Testis (tissue), 2 donors: ENCODE measurements around the gene CPXM2.

Experiments used
- POLR2A ChIP-seq: fragments of 450-650 bp; IDR thresholded peaks from one replicate; pipeline ENCODE4 v1.6.1; 2017; ENCODE audit warnings: antibody characterized with exemption, mild to moderate bottlenecking, moderate library complexity
- TF ChIP-seq, protein P1 (sequence below), 3 experiments: fragments of 450-650 bp in 2 of 3; fragments of 200-600 bp in 1 of 3; sonication (generic) in 1 of 3; IDR thresholded peaks; one replicate each; pipeline ENCODE4 v1.5.1; 2016 to 2019; ENCODE audit warnings: antibody characterized with exemption in 3 of 3, mild to moderate bottlenecking in 2 of 3, moderate library complexity in 1 of 3

DNA sequence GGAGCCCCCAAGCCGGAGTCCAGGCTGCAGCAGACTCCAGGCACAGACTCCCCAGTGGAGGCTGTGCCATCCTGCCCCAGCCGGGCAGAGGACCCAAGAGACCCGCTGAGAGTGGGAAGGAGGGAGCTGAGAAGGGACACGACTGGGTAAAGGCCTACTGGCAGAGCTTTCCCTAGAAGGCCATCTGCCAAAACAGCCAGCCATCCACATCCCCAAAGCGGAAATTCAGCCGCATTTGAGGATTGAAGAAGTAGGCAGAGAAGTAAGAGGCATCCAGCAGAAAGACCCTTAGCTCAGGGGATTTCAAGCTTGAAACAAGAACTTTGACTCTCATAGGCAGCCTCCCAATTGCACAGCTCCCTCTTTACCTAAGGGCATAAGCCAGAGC is 857 bp downstream of the CPXM2 start:
- TF ChIP-seq, protein P1, sequence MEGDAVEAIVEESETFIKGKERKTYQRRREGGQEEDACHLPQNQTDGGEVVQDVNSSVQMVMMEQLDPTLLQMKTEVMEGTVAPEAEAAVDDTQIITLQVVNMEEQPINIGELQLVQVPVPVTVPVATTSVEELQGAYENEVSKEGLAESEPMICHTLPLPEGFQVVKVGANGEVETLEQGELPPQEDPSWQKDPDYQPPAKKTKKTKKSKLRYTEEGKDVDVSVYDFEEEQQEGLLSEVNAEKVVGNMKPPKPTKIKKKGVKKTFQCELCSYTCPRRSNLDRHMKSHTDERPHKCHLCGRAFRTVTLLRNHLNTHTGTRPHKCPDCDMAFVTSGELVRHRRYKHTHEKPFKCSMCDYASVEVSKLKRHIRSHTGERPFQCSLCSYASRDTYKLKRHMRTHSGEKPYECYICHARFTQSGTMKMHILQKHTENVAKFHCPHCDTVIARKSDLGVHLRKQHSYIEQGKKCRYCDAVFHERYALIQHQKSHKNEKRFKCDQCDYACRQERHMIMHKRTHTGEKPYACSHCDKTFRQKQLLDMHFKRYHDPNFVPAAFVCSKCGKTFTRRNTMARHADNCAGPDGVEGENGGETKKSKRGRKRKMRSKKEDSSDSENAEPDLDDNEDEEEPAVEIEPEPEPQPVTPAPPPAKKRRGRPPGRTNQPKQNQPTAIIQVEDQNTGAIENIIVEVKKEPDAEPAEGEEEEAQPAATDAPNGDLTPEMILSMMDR (IDR thresholded peaks at IDR 0.05) = no peak
- no peak for TF ChIP-seq POLR2A
